Smooth muscle cell of the brain vasculature (primary cell): ENCODE data around the gene PRDM5.

Source experiments
- DNase-seq: peaks from one replicate; pipeline ENCODE4 v3.0.0-alpha.2; 2012; ENCODE audit warnings: low read depth, low spot score

PRDM5 gene

DNA sequence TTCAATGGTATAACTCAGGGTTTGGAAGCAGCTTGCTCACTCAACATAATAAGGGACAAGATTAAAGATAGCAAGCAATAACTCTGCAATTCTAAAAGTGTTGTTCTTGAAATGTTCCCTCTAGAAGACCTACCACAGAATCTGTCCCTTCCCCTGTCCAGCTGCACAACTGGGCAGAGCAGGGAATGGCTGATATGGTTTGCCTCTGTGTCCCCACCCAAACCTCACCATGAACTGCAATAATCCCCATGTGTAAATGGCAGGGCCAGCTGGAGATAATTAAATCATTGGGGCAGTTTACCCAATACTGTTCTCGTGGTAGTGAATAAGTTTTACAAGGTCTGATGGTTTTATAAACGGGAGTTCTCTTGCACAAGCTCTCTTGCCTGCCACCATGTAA lies 19.1 kb downstream of the PRDM5 start:
- no peak for DNase-seq

DNA sequence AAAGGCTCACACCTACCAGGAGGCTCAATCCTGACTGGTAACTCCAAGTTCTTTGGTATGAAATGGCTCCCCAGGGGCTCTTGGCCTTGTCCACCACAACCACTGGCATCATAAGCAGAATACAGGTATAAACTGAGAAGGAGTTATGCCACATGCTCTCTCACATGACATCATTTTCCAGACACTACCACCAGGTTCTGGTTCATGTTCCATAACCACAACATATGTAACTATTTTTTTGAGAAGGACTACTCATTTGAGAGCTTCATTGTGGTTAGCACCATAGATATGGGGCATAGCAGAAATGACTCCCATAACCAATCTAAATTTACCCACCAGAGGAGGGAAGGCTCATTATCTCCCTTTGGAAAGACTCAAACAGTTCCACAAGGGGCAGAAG lies 19.6 kb downstream of the PRDM5 start:
- no peak for DNase-seq

DNA sequence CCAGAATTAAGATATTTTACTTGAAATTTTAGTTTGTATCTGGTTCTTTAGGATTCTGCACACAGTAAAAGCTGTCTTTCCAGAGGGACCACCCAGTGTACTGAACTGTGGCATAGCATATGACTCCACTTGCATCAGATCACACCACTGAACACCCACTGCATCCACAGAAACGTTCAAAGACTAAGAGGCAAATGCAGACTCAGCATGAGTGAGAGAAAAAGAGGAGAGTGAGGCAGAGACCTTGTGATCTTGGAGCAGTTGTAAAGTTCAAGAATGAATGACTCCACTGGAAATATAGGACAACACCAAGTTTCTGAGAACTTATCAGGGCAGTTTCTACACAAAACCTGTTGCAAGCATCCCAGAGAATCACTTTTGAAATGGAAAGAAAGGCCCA lies 20.8 kb downstream of the PRDM5 start:
- no peak for DNase-seq

DNA sequence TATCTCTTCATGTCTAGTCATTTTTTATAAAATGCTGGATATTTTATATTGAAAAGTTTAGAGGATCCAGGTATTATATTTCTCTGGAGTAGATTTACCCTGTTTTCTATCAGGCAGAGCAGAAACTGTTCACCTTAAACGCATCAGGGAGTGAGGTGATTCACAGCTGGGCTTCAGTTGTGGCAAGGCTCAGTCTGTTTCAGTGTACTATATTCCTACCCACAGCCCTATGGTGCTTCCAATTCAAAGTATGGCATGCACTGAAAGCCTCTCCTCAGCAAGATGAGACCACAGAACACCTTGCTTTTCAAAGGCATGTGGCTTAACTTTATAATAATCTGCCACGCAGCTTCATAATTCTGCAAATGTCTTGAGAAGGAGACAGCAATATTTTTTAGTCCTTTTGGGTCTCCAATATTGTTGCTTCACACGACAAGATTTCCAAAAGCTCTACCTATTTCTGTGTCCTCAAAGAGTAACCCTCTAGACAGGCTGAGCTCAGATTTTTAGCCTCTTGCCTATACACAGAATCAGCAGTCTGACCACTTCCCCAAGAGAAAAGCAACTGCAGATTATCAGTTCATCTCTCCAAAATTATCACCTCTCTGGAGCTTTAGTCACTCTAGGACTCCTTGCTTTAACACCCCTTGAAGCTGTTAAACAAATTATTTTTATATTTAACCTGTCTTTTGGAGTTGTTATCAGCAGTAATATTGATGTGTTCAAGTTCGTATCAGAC lies 24.4 kb downstream of the PRDM5 start:
- no peak for DNase-seq

DNA sequence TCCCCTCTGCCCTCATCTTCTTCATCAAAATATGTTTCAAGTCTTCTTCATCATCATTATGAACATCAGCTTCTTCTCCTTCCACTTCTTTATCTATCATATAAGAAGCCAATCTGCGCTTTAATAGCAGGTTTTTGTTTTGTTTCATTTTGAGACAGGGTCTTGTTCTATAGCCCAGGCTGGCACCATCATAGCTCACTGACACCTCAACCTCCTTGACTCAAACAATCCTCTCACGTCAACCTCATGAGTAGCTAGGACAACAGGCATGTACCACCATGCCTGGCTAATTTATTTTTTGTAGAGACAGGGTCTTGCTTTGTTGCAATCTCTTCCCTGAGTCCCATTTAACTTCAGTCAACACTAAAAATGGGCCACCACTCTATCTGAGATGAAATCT lies 27.0 kb downstream of the PRDM5 start:
- DNase-seq, result no peak

DNA sequence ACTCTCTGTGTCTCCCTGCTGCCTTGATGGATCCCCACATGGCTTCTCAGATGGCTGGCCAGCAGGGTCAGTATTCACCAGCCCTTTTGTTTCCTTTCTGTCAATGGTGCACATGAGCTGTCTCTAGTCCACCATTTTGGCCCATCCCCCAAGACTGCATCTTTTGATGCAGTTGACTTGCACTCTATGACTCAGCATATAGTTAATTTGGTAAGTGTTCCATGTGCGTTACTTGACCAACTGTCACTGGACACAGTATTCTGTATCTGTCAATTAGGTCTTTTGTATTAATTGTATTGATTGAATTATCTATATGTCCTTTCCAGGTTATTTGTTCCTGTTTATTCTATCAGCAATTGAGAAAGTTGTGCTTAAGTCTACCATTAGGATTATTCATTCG lies 29.2 kb downstream of the PRDM5 start:
- DNase-seq, result no peak

DNA sequence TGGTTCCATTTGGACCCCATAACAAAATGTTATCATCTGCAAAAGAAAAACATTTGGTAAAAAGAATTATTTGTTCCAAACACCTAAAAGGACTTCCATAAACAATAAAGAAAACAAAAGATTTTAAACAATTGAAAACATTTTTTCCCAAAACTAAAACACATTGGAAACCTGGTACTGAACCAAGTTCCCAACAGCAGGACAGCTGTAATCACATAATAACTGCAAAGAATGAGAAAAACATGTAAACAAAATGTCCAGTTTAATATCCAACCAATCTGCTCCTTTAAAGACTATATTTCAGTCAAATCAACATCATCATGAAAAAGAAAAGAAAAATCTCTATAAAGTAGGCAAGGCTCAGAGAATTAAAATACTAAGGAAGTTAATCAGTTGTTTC lies 36.3 kb downstream of the PRDM5 start:
- no peak for DNase-seq

DNA sequence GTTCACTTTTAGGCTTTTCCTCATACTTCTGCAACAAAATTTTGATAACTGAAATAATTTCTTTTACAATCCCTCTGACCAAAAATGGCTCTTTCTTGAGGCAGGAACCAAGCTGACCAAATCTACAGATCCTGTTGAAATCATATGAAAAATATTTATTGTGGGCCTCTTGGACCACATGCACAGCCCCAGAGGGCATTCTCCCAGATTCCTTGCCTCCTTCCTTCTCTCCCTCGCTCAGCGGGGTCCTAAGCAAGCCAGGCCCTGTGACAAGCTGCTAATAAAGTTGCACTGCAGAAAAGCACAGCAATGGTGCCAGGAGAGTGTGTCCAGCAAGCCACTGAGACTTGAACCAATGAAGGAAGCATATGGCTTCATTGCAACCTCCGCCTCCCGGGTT lies 40.7 kb downstream of the PRDM5 start:
- DNase-seq, result no peak

DNA sequence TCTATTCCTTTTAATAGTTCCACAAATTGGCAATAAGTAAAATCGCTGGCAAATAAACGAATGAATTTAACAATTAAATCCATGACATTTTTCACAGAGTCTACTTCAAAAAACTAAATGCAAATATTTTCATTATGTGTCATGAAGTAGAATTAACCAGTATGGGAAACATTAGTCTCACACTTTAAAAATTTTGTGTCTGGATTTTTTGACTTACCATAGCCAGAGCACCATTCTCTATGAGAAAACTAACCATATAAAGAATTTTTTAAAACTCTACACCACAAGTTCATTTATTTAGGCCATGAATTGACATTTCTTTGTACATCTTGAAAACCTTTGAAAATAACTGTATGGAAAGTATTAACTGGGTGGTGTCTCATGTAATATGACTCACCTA lies 41.2 kb downstream of the PRDM5 start:
- DNase-seq, result no peak

DNA sequence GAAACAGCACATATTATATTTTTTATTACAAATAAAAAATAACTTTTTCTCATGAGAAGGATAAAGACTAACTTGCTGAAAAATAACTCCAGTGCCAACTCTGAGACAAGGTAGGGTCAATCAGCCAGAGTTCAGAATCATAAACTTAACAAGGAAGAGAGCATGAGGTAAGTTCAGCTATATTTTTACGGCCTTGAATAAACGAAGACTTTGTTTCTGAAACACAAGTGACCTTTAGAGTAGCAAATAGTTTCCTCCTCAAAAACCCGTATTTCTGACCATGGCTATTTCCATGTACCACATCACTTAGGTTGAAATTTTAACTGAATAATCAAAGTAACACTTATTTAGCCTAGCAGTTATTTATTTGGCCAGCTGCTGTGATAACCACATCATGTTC lies 45.5 kb downstream of the PRDM5 start:
- no peak for DNase-seq

DNA sequence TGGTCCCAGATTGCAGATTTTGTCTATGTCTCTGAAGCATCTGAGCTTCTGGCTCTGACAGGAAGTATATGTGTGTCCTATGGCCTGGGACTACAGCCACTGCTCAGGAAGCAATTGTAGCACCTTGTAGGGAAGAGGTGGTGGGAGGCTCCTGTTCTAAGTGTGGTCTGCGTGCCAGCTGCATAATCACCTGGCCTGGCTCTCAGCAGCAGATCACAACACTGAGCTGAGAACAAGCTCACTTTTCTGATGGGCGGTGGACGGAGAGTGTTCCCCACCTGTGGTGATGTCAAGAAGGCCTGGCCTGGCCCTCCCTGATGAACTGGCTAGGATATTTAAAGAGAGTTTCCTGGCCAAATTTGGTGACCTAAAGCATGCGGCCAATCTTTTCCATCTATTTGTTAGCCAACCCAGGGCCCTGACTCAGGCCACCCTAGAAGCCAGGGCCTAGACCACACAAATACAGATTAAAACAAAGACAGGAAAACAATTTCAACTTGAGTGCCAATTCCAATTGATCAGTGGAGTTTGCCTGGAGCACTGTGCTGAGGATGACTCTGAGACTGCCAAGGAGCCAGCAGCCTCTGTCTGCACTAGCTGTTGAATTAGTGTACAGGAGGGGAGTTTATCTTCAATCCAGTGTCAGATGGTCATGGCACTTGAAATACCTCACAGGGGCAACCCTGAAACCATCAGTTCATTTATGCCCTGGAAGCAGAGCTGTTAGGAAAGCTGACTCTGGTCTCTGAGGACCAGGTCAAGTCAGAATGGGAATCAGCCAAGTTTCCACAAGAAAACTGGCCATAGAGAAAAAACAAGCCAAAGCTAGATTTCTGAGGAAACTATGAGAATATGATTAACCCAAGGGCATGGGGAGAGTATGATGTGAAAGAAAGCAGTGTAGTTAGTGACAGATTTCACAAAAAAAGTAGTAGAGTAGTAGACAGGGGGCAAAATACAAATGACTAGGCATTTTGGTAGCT lies 47.4 kb downstream of the PRDM5 start:
- no peak for DNase-seq

DNA sequence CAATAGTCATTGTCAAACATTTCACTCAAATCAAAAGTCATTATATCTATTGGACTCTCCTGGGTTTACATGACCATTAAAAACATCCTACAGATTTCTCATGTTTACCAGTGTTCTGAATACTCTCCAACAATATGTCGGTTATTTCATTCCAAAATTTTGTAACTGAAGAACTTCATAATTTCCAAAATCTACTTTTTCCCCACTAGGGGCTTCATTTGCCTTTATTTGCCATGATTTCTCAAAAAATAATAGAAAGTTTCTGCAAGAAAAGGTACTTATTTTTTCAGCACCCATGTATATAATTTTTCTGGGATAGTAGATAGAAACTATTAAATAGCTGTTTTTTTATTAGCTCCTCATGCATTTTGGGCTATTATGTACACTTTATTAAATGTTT lies 49.0 kb downstream of the PRDM5 start:
- no peak for DNase-seq

DNA sequence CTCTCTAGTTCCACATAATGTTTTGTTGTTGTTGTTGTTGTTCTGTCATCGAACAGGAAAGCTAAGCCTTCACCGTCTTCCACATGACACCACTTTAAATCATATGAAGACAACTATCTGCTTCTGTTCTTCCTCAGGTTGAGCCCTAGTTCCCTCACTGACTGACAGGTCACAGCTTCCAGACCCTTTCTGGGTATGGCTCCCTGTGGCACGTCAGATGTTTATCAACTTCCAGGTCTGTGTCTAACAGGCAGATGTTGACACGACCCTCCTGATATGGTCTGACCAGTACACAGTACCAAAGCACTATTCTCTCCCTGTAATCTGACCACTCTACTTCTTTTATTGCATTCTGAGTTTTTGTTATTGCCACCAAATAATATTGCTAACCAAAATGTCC lies 51.4 kb downstream of the PRDM5 start:
- DNase-seq, result no peak

DNA sequence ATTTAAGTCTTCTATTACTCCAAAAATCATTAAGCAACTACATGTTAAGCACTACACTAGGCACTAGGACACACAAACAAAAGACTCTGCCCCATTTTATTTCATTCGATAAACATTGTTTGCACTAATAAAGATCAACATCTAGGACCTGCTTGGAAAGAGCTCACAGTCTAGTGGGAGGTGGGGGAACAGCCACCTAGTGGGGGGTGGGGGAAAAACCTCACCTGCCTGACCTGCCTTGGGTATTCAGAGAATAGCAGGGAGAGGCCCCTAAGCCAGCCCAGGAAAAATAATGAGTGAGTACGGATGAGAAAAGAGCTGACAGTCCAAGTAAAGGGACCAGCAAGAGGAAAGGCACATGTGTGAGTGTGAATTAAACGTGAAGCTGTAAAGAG lies 52.2 kb downstream of the PRDM5 start:
- DNase-seq, result no peak

DNA sequence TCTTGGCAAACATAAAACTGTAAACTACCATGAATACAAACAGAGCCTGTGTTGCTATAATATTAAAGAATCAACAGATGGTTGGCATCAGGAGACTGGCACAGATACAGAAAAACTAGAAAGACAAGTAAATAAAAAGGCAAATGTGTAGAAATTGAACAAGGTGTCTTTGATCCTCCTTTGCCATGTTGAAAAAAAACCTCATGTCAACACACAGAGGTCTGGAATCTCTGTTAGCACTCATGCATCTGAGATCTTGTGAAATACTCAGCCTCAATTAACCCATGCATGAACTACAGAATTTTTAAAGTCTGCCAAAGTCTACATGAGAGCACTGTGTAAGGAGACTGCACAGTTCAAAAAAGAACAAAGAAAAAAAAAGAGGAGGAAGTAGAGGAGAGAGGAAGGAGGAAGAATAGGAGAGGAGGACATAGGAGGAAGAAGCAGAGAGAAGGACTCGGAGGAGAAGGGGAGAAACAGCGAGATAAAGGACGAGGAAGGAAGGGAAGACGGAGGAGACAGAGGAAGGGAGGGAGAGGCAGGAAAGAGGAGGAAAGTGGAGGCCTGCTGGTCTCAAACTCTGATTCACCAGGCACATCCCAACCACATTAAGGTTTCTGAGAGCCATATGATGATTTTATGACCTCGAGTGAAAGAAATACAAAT lies 52.8 kb downstream of the PRDM5 start:
- DNase-seq, result no peak

DNA sequence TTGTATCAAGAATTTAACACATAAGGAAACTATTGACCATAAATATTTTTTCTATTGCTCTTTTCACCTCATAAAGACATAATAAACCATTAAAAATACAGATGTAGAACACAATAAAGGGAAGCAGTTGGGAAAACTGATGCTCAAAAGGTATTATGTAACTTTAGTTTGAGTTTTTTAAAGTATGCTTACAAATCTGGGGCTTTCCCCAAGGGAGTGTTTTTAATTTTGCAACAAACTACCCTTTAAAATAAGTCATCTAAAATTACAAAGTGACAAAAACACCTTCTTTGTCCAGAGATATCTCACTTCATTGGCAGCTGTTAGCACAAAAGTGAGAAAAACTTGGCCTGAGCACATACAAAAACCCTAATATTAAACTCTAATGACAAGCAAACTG lies 55.0 kb downstream of the PRDM5 start:
- no peak for DNase-seq

DNA sequence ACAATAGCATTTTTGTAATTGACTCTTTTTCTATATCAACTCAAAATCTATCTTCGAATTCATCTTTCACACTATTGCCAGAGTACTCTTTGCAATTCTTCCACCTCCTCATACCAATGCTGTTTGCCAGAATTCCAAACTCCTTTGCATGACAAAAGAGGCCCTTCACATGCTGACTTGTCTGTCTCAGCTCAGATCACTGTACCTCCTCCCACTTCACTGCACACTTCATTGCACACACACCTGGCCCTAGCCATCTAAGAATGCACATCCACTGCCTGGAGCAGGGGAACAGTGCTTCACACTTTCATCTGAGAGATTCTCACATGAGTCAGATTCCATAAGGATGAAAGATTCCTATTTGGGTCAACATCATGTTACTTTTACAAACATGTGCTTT lies 56.5 kb downstream of the PRDM5 start:
- DNase-seq, result no peak

DNA sequence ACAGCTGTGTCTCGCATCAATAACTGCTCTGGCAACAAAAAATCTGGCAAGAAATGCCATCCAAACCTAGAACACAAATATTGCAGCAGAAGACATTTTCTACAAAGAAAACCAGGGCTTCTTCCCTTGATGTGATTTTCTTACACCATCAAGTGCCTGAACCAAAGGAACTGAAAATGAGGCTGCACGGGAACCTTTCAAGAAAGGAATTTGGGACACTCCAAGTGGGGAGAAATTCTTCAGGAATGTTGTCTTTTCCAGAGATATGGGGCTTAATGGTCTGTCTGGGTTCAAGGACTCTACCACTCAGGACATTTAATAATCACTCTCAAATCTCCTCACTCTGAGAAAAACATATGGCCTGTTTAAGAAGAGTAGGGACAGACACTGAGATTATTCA lies 57.6 kb downstream of the PRDM5 start:
- no peak for DNase-seq

DNA sequence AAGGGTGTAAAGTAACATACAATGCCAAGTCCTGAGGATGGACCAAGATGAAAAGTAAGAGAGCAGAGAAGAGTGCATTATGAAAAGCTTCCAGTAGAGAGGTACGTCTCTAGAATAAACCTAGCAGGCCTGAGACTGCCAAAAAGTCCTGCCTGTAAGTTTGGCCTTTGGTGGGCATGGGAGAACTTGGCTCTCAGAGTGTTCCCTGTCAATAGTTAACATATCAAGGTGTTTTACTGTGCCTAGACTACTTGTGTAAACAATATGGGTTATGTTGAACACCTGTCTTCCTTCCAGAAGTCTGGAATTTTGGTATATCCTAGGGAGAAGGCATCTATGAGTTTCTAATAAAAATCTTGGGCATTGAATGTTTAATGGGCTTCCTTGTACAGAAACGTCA lies 60.1 kb downstream of the PRDM5 start:
- no peak for DNase-seq

DNA sequence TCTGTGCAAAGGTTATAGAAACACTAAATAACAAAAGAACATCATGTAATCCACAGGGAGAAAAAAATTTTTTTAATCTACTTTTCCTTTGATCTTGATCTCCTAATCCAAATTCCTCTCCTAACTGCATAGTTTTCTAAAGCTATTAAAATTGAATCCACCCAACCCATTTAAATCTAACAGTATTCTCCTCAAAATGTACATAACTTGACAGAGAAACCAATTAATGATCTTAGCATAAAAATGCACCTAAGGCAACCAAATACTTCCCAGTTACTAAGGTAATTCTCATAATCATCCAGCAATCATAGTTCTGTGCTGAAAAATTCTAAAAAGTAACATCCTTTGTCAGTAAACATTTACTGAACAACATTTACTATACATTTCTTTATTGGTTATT lies 60.7 kb downstream of the PRDM5 start:
- no peak for DNase-seq

DNA sequence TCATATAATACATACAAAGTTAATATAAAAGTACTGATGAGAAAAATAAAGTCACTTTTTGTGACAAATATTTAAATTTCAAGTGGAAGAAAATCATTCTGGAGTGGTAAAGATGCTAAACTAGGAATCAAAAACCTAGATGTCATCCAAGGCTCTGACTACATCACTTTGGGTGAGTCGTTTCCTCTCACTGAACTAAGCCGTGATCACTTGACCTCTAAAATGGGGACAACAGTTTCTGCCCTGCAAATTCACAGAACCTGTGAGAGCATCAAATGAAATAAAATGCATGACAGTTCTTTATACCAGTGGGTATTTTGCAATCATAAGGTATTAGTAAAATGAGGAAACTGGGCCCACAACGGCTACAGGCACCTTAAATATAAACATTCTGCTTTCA lies 63.8 kb downstream of the PRDM5 start:
- no peak for DNase-seq

DNA sequence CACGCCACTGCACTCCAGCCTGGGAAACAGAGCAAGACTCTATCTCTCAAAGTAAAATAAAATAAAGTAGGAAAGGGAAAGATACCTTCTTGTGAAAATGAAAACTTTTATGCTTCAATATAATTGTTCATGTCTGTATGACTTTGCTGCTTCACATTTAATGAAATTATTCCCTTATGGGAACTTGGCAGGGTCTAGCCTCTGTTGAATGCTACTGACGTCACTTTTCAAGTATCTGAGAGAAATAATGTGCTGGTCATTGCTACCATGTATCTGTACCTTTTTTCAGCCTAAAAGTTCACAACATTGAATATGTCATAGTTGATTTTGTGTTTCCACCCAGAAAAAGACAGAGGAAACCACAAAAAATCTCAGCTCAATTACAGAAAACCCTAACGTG lies 65.2 kb downstream of the PRDM5 start:
- DNase-seq, result no peak

DNA sequence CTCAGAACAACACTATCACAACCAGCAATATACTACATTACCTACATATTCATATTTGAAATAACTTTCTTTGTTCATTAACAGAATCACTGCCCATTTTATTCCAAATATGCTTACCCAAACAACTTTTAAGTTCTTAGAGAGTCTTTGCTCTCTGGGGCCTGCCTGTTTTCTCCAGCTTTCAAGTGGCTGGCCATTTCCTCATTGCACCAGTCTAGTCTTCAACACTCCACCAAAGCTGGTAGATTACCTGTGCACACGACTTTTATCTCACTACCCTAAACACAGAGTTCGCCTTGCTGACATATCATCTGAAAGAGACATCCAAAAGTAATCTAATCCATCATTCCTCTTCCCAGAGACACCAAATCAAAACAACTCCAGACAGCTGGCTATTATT lies 66.2 kb downstream of the PRDM5 start:
- DNase-seq, result no peak
